Measurements from ENCODE around the gene MIDN.

The MIDN gene

GRCh38 chr19:1249298-1249989 lies 1.1 kb downstream of the MIDN start:
- Histone ChIP-seq H3K4me3 (ENCODE audit: low read depth, low read length) (peak overlapping the region; percentile 92), H3K27ac (ENCODE audit: extremely low read depth, low read depth, low read length) (peak overlapping the region; percentile 100), H3K9me3 (ENCODE audit: control insufficient read depth, insufficient read depth, low read depth, low read length) (no peaks in the 10 kb centered on the region), H3K36me3 (ENCODE audit: control insufficient read depth in 2 of 2, insufficient read depth in 1 of 2, low read length in 2 of 2) (peaks cover 0 to 25% of the 10 kb centered on the region in 2 experiments; a peak in 1 of 3 replicates), H3K4me1 (ENCODE audit: control insufficient read depth, insufficient read depth, low read length) (peaks cover 8% of the 10 kb centered on the region)
- POLR2A ChIA-PET = interaction anchor here (0.9 to 1.0 kb wide), 4 partner anchors 16 to 20 kb away, joined by 3 to 17 read pairs (median 6); partner anchors contain the start of gene CIRBP
- CTCF ChIA-PET = interaction anchor here (0.7 to 1.0 kb wide), 2 partner anchors 17 to 147 kb away, joined by 3 to 4 read pairs; no protein-coding TSS in a partner anchor
- TF ChIP-seq ZNF391 (tag by site-specific recombination; IDR thresholded peaks at IDR 0.05; ENCODE audit: borderline replicate concordance, low read depth) (0 out of 2 replicates have a peak, but pooled peaks have one; percentile 63), YY1 (tag by site-specific recombination; IDR thresholded peaks at IDR 0.05) (no peak), ZNF341 (tag by site-specific recombination; IDR thresholded peaks at IDR 0.05; ENCODE audit: low read depth) (peak; percentile 59), HIC1 (tag by site-specific recombination; IDR thresholded peaks at IDR 0.05) (peak; percentile 47; the same call in 1 of the 2 replicates), ZFP69B (tag by site-specific recombination; IDR thresholded peaks at IDR 0.05) (peak; percentile 82), BCL6B (tag by site-specific recombination; IDR thresholded peaks at IDR 0.05) (no peak), KLF16 (tag by site-specific recombination; IDR thresholded peaks at IDR 0.05) (peak; percentile 16; the same call in 1 of the 2 replicates), ZNF624 (tag by site-specific recombination; IDR thresholded peaks at IDR 0.05) (no peak), SP3 (tag by site-specific recombination; IDR thresholded peaks at IDR 0.05) (peak; percentile 8), ZNF175 (tag by site-specific recombination; IDR thresholded peaks at IDR 0.05) (no peak), ZNF704 (tag by site-specific recombination; IDR thresholded peaks at IDR 0.05) (no peak), ZBTB44 (tag by site-specific recombination; IDR thresholded peaks at IDR 0.05) (0 out of 2 replicates have a peak, but pooled peaks have one; percentile 10), KLF8 (tag by site-specific recombination; IDR thresholded peaks at IDR 0.05) (peak; percentile 16), PATZ1 (tag by site-specific recombination; IDR thresholded peaks at IDR 0.05) (0 out of 2 replicates have a peak, but pooled peaks have one; percentile 84), KLF10 (tag by site-specific recombination; IDR thresholded peaks at IDR 0.05) (peak; percentile 94), MZF1 (tag by site-specific recombination; IDR thresholded peaks at IDR 0.05; ENCODE audit: borderline replicate concordance) (no peak), ZNF19 (tag by site-specific recombination; IDR thresholded peaks at IDR 0.05; ENCODE audit: low read depth) (no peak), ZNF138 (tag by site-specific recombination; IDR thresholded peaks at IDR 0.05; ENCODE audit: borderline replicate concordance) (no peak), ZNF398 (tag by site-specific recombination; IDR thresholded peaks at IDR 0.05) (peak; percentile 80), ZBTB10 (tag by site-specific recombination; IDR thresholded peaks at IDR 0.05) (peak; percentile 55), KLF1 (tag by site-specific recombination; IDR thresholded peaks at IDR 0.05) (peak; percentile 40)
